22Rv1 (cell line): ENCODE measurements around the gene PER3.

Experiments used
- ZFX ChIP-seq: fragments of 450-650 bp; IDR thresholded peaks from 2 replicates; pipeline ENCODE4 v1.6.1; 2017; ENCODE audit warnings: antibody characterized with exemption, borderline replicate concordance
- TF ChIP-seq, protein P1 (sequence below): fragments of 450-650 bp; IDR thresholded peaks from 2 replicates; pipeline ENCODE4 v1.5.1; 2017; ENCODE audit warnings: mild to moderate bottlenecking

DNA sequence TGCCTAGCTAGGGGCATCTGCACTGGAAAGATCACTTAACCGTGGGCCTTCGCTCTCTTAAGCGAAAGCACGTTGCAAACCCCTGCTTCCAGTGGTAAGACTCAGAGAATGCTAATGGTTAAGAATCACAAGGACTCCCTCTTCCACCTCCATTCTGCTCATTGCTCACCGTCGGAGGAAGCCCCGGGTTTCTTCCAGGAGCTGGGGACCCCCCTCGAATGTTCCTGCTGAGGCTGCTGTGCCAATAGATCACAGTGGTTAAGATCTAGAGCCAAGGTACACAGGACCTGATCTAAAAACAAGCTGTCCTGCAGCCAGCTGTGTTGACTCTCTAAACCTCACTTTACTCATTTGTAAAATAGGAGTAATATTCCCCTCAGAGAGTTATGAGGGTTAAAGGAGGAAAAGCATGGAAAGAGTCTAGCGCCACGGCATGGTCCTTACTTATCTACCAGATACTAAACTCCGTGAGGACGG is 12.2 kb upstream of the PER3 start:
- TF ChIP-seq, protein P1, sequence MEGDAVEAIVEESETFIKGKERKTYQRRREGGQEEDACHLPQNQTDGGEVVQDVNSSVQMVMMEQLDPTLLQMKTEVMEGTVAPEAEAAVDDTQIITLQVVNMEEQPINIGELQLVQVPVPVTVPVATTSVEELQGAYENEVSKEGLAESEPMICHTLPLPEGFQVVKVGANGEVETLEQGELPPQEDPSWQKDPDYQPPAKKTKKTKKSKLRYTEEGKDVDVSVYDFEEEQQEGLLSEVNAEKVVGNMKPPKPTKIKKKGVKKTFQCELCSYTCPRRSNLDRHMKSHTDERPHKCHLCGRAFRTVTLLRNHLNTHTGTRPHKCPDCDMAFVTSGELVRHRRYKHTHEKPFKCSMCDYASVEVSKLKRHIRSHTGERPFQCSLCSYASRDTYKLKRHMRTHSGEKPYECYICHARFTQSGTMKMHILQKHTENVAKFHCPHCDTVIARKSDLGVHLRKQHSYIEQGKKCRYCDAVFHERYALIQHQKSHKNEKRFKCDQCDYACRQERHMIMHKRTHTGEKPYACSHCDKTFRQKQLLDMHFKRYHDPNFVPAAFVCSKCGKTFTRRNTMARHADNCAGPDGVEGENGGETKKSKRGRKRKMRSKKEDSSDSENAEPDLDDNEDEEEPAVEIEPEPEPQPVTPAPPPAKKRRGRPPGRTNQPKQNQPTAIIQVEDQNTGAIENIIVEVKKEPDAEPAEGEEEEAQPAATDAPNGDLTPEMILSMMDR: no peak
- TF ChIP-seq ZFX: no peak
